Dermis blood vessel endothelial cell (primary cell): ENCODE results near the gene SLC36A1. TPM values are rescaled to one million over a fixed set of nuclear protein-coding genes. Genes with fewer than 3 reads are reported as not detected.
"Not testable (repeated sequence)": the region's sequence is repeated elsewhere in the genome, so short reads cannot be mapped to it uniquely, and the experiment has no call there.

Experiments
- DNase-seq: peaks from one replicate; pipeline ENCODE4 v3.0.0; 2010
- total RNA-seq: library from RNA; depleted of rRNA; stranded (reverse); fragments of >200 nt; gene quantifications from 2 replicates; pipeline ENCODE4 v1.2.3, GENCODE V29; 2014

The SLC36A1 gene
- total RNA-seq, 1 donor from 2014 or later, result 2.7 TPM

DNA sequence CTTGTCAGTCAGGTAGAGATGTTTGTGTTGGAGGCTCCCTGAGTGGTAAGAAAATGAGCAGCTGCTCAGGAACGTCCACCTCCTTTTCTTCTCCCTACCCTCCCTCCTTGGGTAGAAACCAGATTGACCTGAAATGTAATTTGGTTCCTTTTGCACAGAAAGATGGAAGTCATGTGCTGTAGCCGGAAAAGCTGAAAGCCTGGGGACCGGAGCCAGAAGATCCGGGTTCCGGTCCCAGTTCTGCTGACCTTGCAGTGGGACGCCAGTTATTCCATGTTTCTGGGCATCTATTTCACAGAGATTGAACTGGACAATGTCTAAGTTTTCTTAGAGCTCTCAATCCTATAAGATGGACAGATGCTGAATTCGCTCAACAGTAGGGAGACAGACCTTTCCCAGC, 40.1 kb downstream of the SLC36A1 start:
- DNase-seq, result no peak

DNA sequence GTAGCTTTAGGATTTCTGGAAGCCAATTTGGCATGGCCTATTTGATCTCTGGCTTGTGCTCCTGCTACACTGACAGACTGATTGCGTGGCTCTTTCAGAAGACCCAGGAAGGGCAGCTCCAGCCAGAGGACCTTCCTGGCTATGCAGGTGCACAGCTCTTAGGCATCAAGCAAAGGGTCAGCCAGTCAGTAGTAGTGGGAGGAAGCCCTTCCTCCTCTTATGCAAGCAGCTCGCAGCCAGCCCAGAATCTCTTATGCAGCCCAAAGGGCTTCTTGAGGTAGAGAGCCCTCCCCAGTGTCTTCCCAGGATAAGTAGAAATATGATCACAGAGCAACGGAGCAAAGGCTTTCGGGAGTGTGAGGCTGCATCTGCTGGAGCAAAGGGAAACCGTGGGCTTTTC, 43.2 kb downstream of the SLC36A1 start:
- no peak for DNase-seq

DNA sequence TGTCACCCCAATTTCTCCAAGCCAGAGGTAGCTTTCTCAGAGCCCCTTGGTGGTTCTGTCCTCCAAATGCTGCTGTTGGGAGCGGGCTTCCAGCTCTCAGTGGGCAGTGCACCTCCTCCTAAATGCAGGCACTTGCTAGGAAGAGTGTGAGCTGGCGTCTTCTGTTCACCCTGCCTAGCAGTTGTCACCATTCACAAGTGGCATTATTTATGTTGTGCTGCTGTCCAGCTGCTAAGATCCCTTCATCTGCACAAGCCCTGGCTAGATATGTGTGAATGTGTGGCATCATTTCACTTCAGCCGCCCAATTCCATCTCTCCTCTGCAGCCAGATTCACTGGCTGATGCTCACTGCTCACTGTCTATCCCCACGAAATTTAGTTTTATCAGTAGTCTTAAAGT, 43.7 kb downstream of the SLC36A1 start:
- DNase-seq, result no peak

DNA sequence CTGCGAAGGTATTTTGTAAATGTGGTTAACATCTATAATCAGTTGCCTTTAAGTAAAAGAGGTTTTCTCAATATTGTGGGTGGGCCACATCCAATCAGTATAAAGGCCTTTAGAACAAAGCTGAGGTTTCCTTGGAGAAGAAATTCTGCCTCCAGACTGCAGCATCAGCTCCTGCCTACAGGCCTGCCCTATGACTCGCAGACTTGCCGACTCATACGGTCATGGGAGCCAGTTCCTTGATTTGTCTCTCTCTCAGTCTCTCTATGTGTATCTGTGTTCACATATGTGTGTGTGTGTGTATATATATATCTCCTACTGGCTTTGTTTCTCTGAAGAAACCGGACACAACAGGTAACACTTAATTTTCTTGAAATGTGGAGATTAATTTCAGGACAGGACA, 45.3 kb downstream of the SLC36A1 start:
- no peak for DNase-seq

DNA sequence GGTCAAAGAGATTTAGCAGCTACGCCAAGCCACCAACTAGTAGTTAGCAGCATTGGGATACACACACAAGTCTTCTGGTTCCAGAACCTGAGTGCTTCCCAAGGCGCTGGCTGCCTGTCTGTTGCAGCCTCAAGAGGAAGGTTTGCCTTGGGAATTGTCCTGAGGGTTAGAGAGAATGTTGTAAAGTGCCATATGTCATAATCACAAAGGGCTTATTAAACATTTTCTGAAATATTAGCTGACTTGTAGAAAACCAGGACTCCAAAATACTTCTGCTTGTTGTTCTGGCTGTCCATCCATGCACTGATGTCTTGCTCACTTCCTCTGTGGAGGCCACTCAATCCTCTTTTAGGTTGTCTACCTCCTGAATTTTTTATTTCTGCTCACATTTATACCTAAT, 46.3 kb downstream of the SLC36A1 start:
- DNase-seq, result no peak

DNA sequence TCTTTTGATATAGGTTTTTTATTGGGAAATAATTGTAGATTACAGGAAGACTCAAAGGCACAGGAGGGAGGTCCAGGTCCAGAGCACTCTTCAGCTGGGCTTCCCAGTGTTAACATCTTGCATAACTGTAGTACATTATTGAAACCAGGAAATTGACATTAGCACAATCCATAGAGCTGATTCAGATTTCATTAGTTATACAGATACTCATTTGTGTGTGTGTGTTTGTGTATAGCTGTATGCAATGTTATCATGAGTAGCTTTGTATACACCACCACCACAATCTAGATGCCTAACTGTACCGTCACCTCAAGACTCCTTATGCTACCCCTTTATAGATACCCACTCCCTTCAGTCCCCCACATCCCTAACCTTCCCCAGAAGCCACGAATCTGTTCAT, 47.9 kb downstream of the SLC36A1 start:
- no peak for DNase-seq

DNA sequence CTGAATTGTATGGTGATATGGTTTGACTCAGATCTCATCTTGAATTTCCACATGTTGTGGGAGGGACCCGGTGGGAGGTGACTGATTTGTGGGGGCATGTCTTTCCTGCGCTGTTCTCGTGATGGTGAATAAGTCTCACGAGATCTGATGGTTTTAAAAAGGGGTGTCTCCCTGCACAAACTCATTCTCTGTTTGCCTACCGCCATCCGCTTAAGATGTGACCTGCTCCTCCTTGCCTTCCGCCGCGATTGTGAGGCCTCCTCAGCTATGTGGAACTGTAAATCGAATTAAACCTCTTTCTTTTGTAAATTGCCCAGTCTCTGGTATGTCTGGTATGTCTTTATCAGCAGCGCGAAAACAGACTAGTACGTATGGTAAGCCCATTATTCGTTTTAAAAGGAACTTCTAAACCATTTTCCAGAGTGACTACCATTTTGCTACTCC, 48.7 kb downstream of the SLC36A1 start:
- no peak for DNase-seq

DNA sequence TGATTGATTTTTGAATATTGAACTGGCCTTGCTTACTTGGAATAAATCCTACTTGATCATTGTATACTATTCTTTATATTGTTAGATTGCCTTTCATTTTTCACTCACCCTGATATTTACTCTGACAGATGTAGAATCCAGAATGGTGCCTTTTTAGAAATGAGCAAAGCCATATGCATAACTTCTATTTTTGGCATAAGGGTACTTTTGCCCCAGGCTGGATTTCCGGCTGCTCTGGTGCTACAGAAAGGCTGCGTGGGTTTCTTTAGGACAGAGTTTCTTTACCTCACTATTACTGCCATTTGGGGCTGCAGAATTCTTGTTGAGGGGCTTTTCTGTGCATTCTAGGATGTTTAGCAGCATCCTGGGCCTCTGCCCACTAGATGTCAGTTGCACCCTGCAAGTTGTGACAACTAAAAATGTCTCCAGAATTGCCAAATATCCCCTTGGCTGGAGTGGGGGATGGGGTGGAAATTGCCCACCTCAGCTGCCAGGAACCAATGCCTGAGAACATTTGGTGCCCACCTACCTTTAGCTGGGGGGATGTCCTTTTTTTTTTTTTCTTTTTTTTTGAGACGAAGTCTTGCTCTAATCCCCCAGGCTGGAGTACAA, 50.1 kb downstream of the SLC36A1 start:
- DNase-seq, result no peak

DNA sequence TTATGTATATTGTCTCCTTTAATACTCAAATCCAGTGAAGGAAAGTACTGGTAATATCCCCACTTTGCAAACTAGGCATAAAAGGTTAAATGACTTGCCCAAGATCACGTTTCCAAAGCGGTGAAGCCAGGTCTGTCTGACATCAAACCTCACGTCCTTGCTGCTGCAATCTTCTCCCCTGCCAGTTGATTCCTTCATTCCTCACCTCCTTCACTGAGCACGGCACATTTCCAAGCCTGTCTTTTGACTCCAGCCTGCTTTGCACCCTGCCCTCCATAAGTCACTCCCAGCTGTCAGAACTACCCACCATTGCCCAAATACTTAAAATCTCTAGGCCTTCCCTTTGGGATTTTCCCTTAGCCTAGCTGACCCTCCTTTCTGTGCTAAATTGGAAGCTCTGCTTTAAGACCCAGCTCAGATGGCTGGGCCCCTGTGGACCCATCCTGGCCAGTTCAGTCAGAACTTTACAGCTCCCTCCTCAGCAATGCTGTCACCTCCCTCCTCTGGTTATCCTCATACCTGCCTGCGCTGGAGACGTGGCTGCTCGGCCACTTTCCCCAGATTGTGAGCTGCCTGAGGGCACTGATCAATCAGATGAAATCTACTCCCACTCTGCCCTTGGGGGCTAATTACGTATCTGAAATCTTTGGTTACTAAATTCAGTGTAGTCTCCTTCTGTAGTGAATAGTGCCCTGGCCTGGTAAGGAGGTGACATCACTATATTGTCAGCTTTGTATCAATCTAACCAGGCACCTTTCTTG, 51.2 kb downstream of the SLC36A1 start:
- no peak for DNase-seq

DNA sequence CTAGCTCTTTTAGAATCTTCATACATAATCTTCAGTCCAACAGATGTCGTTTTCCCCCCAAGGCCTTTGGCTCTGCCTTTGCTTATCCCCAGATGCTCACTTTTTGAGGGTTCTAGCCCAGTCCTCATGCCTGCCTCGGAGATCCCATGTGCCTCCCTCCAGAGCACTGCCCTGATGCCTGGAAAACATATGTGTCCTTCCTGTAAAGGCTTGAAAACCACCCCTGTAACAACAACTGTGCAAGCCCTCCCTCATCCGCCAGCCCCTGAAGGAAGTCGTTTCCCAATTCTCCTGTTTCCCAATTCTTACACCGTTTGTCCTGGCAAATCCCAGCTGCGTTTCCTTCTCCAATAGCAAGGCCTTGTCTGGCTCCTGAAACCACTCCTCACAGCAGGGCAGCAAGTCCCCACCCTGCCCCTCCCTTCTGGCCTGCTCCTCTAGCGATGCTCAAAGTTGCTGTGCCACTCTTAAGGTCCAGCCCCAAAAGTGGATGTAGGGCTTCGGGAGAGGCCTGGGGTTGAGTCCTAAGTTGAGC, 52.2 kb downstream of the SLC36A1 start:
- DNase-seq, result no peak

DNA sequence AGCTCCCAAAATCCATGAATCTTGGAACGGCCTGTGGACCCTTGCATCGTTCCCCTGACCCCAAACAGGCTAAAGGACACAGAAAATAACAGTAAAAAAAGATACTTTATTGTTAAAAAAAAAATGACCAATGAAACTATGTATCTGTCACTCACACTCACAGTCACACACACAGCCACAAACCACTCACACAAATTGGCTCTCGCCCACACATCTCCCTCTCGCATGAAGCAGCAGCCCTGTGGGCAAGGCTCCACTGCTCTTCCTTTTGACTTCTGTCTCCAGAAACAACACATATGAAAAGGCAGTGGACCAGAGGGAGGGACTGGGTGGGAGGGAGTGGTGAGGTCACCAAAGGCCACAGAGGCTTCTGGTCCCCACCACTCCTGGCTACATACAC, 56.6 kb downstream of the SLC36A1 start:
- DNase-seq, result no peak

DNA sequence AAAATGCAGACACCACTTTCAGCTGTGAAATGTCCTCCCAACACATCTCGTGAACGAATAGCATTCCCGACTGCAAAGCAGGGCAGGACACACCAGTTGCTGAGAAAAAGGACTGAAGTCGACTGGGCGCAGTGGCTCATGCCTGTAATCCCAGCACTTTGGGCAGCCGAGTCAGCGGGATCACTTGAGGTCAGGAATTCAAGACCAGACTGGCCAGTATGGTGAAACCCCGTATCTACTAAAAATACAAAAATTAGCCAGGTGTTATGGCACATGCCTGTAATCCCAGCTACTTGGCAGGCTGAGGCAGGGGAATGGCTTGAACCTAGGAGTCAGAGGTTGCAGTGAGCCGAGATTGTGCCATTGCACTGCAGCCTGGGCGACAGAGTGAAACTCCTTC, 60.9 kb downstream of the SLC36A1 start:
- DNase-seq, result not testable (repeated sequence)

DNA sequence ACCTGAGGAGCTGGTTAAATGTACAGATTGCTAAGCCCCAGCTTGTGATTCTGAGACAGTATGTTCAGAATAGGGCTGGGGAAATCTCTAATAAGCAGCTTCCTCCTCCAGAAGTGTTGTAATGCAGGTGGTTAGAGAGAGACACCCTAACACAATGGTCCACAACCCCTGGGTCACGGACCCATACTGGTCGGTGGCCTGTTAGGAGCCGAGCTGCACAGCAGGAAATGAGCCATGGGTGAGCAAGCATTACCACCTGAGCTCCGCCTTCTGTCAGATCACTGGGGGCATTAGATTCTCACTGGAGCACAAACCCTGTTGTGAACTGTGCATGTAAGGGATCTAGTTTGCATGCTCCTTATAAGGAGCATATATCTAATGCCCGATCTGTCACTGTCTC, 61.8 kb downstream of the SLC36A1 start:
- DNase-seq, result peak; percentile 51

DNA sequence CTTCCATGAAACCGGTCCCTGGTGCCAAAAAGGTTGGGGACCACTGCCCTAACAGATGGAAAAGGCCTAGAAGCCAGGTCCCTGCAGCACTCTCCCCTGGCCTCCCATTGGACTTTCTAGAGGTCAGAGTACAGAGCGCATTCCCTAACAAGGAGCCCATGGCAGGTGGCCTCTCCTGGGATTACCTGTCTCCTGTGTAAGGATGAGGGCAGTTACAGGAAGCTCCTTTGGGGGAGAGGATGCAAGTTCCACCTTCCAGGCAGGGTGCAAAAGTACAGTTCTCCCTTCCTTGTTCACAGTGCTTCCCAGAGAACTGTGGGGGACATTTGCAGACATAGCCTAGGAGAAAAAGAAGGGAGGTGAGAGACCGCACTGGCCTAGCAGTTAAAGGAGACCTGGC, 62.4 kb downstream of the SLC36A1 start:
- DNase-seq, result no peak

DNA sequence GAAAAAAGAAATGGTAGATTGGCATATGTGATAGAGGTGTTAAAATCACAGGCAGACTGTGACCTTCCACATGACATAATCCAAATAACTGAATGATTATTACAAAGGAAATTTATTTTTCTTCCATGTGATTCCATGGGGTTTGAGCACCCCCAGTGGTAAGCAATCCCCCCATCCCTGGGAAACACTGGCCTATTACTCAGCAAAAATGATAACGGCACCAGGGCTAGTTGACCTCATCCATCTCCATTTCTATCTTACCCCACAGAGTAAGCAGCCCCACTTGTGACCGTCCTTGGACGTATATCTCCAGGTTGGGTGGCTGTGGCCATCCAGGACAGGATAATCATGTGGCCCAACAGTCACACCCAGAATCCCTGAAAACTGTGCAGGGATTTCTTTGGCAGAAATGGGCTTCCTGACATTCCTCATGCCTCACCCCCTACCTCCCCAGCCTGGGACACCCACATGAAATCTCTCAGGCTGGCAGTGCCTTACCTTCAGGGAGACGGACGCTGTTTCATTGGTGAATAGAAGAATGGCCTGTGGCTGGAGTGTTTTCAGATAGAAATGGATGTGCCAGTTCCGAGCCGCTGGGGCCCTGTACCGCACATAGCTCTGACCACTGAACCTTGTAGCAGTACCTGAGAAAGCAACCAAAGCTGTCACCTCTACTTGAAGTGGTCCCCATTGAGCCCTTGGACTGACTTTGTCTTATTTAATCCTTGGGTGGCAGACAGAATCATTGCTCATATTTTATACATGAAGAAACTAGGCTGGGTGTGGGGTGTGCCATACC, 69.9 kb downstream of the SLC36A1 start:
- DNase-seq, result no peak

DNA sequence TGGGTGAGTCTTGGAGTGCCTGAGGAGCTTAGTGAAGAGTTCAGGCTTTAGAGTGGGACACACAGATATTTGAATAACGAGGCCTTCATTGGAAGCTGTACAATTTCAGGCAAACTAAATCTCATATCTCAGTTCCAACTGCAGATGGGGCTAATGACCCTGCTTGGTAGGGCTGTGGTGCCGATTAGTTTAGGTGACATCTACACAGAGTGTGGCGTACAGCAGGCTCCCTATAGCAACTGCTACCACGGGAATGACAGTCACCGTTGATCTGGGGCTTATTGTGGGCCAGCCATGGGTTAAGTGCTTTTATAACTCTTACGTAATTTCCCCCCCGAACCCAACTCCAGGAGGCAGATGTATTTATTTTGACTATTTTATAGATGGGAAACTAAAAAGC, 72.9 kb downstream of the SLC36A1 start:
- no peak for DNase-seq

DNA sequence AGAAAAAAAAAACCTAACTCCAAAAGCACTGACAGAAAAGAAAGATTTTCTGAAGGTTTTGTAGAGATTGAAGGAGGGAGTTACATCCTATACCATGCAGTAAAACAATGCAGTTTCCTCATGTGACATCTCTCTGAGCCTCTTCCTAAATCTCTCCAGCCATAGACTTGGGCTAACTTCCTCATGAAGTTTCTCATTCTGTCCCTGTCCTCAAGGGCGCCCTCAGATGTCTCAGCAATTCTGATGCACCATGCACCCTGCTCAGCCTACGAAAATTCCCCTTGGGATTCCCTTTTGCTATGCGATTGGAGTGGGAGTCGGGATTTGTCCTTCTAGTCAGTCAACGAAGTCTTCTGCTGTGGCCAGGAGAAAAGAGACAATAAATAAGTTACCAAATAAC, 74.8 kb downstream of the SLC36A1 start:
- no peak for DNase-seq

DNA sequence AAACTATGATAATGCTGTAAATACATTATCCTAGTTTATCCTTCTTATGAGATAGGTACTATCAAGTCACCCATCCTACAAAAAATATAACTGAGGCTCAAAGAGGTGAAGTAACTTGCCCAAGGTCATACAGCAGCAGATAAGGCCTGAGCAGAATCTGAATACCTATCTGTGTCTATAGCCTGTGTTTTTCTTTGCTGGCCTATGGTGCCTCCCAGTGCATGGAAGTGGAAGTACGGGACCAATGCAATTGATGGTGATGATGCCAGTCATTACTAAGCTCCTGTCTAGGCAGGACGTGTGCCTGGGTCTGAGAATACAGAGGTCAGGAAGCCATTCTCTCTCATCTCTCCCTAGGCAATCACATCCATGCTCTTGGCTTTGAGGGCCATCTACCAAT, 75.9 kb downstream of the SLC36A1 start:
- peak; percentile 68 for DNase-seq

DNA sequence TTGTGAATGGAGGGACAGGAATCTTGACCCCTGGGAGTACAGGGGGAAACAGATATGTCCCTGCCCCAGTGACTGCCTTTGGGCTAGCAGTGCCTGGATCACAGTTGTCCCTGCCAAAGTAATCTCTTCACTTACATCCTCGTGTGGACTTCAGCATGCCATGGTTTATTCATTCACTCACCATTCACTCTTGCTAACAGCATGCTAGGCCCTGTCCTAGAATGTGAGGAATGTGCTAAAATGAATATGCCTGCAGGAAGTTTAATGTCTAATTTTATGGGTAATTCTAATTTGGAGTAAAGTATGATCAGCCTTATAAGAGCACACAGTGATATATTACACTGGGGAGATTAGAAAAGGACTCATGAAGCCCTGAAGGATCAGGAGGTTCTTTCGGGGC, 80.8 kb downstream of the SLC36A1 start:
- no peak for DNase-seq

DNA sequence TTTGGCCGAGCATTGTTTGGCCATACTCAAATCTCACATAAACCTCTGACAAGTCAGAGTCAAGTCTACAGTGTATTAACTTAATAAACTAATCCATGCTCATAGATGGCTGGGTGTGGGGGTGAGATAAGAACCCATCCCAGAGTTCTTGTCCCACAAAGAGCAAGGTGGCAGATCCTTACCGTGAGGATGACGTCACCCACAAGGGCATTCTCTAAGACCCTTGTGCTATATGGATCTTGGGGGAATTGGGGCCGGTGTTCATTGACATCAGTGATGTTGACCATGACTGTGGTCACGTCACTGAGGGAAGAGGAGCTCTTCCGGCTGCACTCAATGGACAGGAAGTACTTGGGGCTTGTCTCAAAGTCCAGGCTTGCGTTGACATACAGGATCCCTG, 81.6 kb downstream of the SLC36A1 start:
- DNase-seq, result no peak

DNA sequence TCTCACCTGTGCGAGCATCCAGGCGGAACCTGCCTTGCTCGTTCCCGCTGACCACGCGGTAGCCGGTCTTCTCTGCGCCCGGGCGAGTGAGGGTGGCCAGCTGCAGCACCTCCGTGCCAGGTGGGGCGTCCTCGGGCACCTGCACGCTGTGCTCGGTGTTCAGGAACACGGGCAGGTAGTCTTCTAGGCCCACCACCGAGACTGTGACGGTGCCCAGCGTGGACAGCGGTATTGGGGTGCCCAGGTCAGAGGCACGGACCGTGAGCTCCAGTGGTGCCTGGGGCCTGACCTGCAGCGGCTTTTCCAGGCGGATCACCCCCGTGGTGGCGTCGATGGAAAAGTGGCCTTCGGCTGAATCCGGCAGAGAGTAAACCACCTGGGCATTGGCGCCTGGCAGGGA, 84.2 kb downstream of the SLC36A1 start:
- no peak for DNase-seq

DNA sequence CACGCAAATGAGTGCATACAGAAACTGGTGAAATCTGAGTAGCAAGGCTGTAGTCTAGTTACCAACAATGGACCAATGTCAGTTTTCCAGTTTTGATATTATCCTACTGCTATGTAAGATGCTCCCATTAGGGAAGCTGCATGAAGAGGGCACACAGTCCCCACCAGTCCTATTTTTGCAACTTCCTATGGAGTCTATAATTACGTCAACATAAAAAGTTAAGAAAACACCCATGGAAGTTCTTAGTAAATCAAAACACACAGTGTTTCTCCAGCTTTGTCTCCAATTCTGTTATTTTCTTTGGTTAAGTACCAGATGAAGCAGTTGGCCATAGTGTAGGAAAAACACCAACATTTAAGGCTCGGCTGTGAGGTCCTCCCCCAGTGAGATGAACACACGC, 85.0 kb downstream of the SLC36A1 start:
- DNase-seq, result no peak

DNA sequence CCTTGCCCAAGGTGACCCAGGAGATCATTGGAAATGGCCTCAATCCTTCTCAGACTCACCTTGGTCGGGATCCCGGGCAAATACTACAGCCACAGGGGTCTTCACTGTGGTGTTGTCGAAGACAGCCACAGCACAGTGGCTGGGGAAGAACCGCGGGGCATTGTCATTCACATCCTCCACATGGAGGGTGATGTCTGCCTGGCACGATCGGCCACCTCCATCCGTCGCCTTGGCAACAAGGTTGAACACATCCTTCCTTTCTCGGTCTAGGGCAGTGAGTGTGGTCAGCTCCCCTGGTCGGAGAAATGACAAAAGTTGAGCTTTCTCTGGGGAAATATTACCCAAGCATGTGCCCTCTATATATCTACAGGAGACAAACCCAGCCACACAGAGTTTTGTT, 86.9 kb downstream of the SLC36A1 start:
- no peak for DNase-seq

DNA sequence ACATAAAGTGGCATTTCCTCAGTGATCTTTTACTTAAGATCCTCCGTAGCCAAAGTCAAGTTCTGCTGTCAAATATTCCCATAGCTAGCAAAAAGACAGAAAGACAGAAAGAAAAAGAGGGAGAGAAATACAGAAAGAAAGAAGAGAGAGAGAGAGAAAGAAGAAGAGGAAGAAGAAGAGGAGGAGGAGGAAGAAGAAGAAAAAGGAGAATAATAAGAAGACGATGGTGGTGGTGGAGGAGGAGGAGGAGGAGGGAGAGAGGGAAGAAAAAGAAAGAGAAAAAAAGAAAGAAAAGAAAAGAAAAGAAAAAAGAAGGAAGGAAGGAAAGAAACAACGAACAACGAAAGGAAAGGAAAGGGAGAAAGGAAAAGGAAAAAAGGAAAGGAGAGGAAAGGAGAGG, 89.6 kb downstream of the SLC36A1 start:
- no peak for DNase-seq
